Kidney (tissue), 14 donors: ENCODE measurements around the gene NUDT4. TPM values are rescaled to one million over a fixed set of nuclear protein-coding genes. Genes with fewer than 3 reads are reported as not detected.

Experiments used
- DNase-seq, 5 donors: peaks; one replicate each; pipeline ENCODE4 v3.0.0-alpha.2; 2013 to 2020
- FAIRE-seq: peaks from 2 replicates; lab custom pipeline; 2012; peaks lifted over from hg19 to GRCh38; lab: Jason Lieb, UNC
- H3K27ac ChIP-seq, 2 donors: one replicate each; pipeline ENCODE4 v1.7.0; 2013; ENCODE audit warnings: low read depth in 2 of 2, low read length in 2 of 2, inconsistent platforms in 1 of 2
- H3K27me3 ChIP-seq: one replicate; pipeline ENCODE4 v1.7.1; 2013; ENCODE audit warnings: low read length, inconsistent platforms; ENCODE audit not compliant: control insufficient read depth, insufficient read depth
- H3K36me3 ChIP-seq, 3 donors: one replicate each; pipeline versions ENCODE4 v1.7.0 to v1.7.1; 2013; ENCODE audit warnings: low read length in 3 of 3, control low read depth in 1 of 3, inconsistent platforms in 1 of 3; ENCODE audit not compliant: insufficient read depth in 3 of 3, control insufficient read depth in 2 of 3
- H3K4me1 ChIP-seq, 3 donors: one replicate each; pipeline versions ENCODE4 v1.7.0 to v1.7.1; 2013; ENCODE audit warnings: low read length in 3 of 3, inconsistent platforms in 1 of 3, low read depth in 1 of 3; ENCODE audit not compliant: control insufficient read depth in 2 of 3, insufficient read depth in 2 of 3
- H3K4me3 ChIP-seq, 3 donors: one replicate each; pipeline versions ENCODE4 v1.7.0 to v1.8.1; 2013; ENCODE audit warnings: low read length in 3 of 3, control low read depth in 1 of 3, inconsistent platforms in 1 of 3
- H3K9ac ChIP-seq, 3 donors: one replicate each; pipeline versions ENCODE4 v1.7.0 to v1.7.1; 2013; ENCODE audit warnings: low read length in 3 of 3, control low read depth in 1 of 3, inconsistent platforms in 1 of 3
- H3K9me3 ChIP-seq, 3 donors: one replicate each; pipeline versions ENCODE4 v1.7.0 to v1.7.1; 2013; ENCODE audit warnings: low read length in 3 of 3, control low read depth in 1 of 3, inconsistent platforms in 1 of 3; ENCODE audit not compliant: control insufficient read depth in 2 of 3, insufficient read depth in 1 of 3
- intact Hi-C: fragments of 100-400 bp; cut with DNase I; formaldehyde crosslinking; loops from one replicate; pipeline ENCODE4 v1.11.1; 2022
- polyA plus RNA-seq: library from polyadenylated mRNA; stranded (reverse); fragments of 350-450 nt; fragmentation: Illumina TruSeq; extraction: RNeasy Lipid Tissue Mini Kit (QIAGEN cat#74804); gene quantifications from one replicate; pipeline ENCODE4 v1.2.3, GENCODE V29; 2014; ENCODE audit warnings: low read depth, low replicate concordance; ENCODE audit not compliant: insufficient read depth
- total RNA-seq: library from RNA; stranded (reverse); fragmentation: NEBNext Ultra II Directional; extraction: Animal tissue kit (Norgen Biotek cat#: 25700); gene quantifications from one replicate; pipeline ENCODE4 v1.2.1, GENCODE V29; 2021
- TF ChIP-seq, protein P1 (sequence below): IDR thresholded peaks from 3 replicates; pipeline ENCODE4 v1.5.1; 2012; ENCODE audit warnings: mild to moderate bottlenecking, moderate library complexity, borderline replicate concordance; ENCODE audit not compliant: insufficient read depth; ENCODE audit errors: extremely low read depth
- donor health status: control.
- donor health status: control.
- donor health status: control.
- donor health status: control.
- donor health status: control.
- donor health status: DM: yes; HTN: yes; CAD: no.
- donor health status: Normal renal cell carcinoma (clear cell type).

NUDT4 gene
- total and polyA plus RNA-seq, 2 donors from 2014 or later = 104 to 127 TPM

- no peak for FAIRE-seq
Observed at GRCh38 chr12:93378998-93379325, 1.2 kb downstream of the NUDT4 start.

GRCh38 chr12:93379326-93379980, 1.7 kb downstream of the NUDT4 start:
- DNase-seq (peak in 2 of 5 donors; percentile 50 to 68), FAIRE-seq (no peak)
- Histone ChIP-seq H3K4me3 (peak overlapping the region; percentile 95 to 100 (median 95)), H3K36me3 (no peaks in the 10 kb centered on the region), H3K27me3 (no peaks in the 10 kb centered on the region), H3K9me3 (no peaks in the 10 kb centered on the region), H3K4me1 (peaks cover 3 to 13% (median 7%) of the 10 kb centered on the region in 3 donors), H3K9ac (peak overlapping the region; percentile 97 to 100 (median 98)), H3K27ac (peak overlapping the region; percentile 95 to 97)
- TF ChIP-seq, protein P1, sequence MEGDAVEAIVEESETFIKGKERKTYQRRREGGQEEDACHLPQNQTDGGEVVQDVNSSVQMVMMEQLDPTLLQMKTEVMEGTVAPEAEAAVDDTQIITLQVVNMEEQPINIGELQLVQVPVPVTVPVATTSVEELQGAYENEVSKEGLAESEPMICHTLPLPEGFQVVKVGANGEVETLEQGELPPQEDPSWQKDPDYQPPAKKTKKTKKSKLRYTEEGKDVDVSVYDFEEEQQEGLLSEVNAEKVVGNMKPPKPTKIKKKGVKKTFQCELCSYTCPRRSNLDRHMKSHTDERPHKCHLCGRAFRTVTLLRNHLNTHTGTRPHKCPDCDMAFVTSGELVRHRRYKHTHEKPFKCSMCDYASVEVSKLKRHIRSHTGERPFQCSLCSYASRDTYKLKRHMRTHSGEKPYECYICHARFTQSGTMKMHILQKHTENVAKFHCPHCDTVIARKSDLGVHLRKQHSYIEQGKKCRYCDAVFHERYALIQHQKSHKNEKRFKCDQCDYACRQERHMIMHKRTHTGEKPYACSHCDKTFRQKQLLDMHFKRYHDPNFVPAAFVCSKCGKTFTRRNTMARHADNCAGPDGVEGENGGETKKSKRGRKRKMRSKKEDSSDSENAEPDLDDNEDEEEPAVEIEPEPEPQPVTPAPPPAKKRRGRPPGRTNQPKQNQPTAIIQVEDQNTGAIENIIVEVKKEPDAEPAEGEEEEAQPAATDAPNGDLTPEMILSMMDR = no peak
- intact Hi-C loops = no loop called here

More at GRCh38 chr12:93378998-93379325, 1.2 kb downstream of the NUDT4 start:
- Histone ChIP-seq H3K9ac (peak overlapping the region; percentile 97 to 100 (median 98)), H3K27me3 (no peaks in the 10 kb centered on the region), H3K4me1 (peaks cover 3 to 13% (median 8%) of the 10 kb centered on the region in 3 donors), H3K27ac (peak overlapping the region; percentile 95 to 97), H3K9me3 (no peaks in the 10 kb centered on the region), H3K4me3 (peak overlapping the region; percentile 95 to 100 (median 95)), H3K36me3 (no peaks in the 10 kb centered on the region)
- peak in 1 of 5 donors; percentile 53 for DNase-seq
- TF ChIP-seq, protein P1 = no peak
- intact Hi-C loops = no loop called here

GRCh38 chr12:93379981-93380361, 2.2 kb downstream of the NUDT4 start:
- Histone ChIP-seq H3K9me3 (no peaks in the 10 kb centered on the region), H3K27me3 (no peaks in the 10 kb centered on the region), H3K4me3 (peak overlapping the region; percentile 95 to 100 (median 95)), H3K27ac (peak overlapping the region; percentile 95 to 97), H3K4me1 (peaks cover 3 to 12% (median 8%) of the 10 kb centered on the region in 3 donors), H3K36me3 (no peaks in the 10 kb centered on the region), H3K9ac (peak overlapping the region; percentile 1 to 98 (median 97))
- intact Hi-C loops = loop anchor here (10.0 kb wide), 1 partner anchor 375 kb away; no protein-coding TSS in a partner anchor
- TF ChIP-seq, protein P1 = no peak
- FAIRE-seq = no peak
- peak in 2 of 5 donors; percentile 7 to 27 for DNase-seq
